T follicular helper cell (primary cell): ENCODE data around the gene TMPRSS15.
"Not testable (repeated sequence)": the region's sequence is repeated elsewhere in the genome, so short reads cannot be mapped to it uniquely, and the experiment has no call there.

Source experiments
- DNase-seq: peaks from one replicate; pipeline ENCODE4 v3.0.0-alpha.2; 2020; ENCODE audit warnings: low read depth
- total RNA-seq, 2 experiments: gene quantifications; one replicate each; lab custom pipeline; 2026; lab: John Stamatoyannopoulos, UW

The TMPRSS15 gene
- 0 reads per million in 2 experiments for total RNA-seq

DNA sequence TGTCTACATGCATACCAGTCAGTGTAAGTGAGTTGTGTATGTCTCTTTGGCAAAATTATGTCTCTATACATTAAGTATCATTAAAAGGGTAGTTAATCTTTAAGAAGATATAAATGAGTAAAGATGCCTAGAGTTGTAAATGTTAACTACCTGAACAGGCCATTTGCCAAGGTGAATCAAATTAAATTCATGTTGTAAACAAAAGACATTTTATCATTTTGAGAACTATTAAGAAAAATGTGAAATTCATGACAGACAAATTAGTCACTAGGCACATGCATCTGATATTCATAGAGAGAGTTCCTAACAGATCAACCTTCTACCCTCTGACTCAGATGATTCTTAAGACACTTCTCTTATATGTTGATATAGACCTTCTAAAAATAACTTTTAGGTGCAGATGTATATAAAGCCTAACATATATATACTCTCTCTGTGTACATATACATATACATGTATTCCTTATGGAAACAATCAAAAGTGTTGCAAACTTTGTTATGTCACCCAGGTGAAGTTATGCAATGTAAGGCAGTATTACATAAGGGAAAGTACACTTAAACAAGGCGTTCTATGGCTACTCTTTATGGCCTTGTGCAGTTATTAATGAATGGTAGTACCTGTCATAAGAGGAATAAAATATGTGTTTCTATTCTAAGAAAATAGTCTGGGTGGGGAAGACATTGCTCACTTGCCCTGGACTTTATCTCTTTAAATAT, at the start of gene TMPRSS15:
TSS of gene TMPRSS15 (minus strand) at position 51 of the 716 bp plus-strand sequence. CDS start 163 bp downstream, outside the sequence.
- DNase-seq = no peak

DNA sequence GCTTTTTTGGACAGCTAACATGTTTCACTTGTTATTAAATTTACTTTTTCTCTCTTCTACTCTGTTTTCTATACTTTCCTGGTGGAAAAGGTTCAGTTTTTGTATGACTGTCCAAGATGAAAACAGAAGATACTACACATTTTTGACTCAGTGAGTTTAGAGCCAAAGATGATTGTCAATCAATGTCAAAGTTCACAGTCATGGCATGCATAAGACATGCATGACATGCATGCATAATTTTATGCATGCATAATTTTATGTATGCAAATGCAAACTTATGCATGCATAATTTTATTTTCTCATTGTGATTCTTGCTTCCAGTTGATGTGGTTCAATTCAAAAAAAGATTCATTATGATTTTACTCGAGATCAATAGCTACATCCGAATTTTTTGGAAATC, 48.1 kb upstream of the TMPRSS15 start:
- no peak for DNase-seq

DNA sequence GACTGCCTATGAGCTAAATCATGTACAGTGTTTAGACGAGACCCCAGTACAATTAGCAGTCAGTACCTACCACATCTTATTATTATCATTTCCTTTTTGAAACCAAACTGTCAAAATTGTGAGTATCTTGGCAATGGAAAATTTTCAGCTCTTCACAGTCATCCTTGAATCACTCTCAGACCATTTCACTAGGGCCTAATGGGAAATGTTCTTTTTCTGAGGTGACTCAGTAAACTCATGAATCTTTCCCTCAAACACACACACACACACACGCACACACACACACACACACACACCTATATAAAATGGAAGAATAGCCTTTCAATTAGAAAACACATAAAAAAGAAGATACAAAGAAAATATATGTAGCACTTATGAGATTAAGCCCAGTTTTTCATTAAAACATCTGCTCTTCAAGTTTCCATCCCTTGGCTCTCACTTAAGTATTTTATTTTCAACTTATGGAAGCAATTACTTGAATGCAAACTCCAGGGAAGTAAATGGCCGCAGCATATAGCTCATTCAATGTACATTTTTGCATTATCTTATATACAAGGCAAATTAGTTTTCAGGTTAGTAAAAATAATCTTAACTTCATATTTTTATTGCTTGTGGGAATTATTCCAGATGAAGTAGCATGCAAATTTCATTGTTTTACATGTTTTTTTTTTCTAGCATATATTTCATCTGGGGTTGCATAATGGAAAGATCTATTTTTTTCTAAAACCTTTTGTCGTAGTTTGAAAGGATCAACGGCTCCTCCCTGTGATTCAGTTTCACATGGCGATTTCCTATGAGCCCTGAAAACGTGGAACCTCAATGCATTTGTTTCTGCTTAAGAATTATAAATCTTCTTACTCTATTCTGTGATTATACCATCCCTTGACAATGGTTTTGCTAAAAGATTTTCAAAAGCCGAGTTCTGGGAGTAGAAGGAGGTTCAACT, 46.3 kb upstream of the TMPRSS15 start:
- DNase-seq = no peak

DNA sequence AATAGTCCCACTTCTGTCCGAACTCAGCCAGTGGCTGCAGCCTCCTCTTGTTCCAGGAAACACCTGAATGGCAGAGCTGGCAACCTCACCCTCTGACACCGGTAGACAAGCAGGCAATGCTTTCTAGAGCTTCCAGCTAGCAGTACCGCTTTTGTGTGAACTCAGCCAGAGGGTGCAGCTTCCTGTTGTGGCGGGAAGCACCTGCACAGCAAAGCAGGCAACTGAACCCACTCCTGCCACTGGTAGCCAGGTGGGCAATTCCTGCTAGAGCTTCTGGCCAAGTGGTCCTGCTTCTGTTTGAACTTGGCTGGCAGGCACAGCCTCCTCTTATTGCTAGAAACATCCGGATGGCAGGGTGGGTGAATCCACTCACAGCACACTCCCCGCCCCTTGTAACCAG, 40.1 kb upstream of the TMPRSS15 start:
- no peak for DNase-seq

DNA sequence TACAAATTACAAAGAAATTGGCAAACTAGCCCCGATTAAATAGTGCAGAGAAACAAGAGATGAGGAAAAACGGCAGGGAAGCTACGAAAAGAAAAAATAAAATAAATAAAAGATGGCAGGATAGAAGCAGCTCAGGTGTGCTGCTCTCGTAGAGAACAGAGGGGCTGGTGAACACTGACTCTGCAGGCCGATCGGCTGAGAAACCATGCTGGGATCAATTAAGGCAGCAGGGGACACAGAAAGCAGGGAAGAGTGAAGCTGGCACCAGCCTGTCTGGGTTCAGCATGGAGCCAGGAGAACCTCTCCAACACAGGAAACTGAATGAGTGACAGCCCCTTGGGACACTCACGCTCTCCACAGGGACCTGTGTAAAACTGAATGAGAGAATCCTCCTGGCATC, 39.5 kb upstream of the TMPRSS15 start:
- no peak for DNase-seq

DNA sequence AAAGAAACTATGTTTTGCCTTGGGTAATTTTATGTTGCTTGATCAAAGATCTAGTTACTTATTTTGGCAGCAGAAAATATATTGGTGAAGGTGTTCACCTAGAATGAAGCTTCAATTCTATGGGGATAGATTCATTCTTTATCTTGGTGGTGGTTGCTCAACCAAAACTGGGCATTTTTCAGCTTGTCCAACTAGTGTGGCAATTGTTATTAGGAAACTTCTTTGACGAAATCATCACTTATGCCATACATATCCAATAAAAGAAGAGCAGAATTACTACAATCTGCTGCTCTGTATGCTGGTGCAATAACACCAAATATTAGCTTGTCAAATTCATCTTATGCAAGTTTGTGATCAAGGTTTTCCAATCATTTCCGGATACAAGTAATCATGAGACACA, 26.8 kb upstream of the TMPRSS15 start:
- no peak for DNase-seq

DNA sequence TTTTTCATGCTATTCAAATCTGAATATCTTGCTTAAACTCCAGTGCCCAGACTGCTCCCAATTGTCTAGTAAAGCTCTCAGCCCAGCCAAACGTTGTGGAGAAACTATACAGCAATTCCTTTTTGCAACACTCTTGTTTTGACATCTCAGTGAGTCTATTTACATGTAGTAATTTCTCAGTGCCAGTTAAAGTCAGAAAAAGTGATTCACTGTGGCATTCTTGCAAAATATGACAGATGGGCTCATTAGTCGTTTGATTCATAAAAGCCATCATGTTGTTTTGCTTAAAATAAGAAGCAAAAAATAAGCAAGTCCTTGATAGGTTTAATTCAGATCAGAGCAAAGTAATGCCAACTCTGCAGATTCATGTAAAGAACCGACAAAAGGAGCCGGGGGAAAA, 20.7 kb upstream of the TMPRSS15 start:
- no peak for DNase-seq

DNA sequence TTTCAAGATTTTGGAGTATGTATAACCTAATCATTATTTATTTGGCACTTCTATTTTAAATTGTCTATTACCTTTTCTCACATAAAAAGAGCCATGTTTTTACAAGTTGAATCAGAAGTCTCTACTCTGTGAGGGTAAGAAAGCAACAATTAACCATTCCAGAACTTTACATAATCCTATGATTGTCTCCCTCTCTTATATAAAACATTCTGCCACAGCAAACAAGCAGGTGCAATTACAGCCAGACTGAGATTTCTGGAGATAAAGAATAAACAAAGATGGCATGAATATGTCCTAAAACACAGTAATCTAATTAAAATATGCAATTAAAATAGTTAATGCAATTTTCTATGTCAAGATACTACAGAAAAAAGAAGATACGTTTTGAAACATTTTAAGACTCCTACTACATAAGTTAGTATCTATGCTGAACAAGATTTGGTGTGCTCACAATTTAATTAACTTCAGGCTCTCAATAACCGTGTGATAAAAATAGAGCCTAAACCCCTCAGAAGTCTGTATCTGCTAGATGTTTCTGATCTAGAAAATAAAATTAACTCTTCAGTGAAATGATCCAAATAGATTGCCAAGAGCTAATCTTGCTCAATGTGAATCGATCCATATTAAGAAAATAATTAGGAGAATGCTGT, 13.7 kb upstream of the TMPRSS15 start:
- no peak for DNase-seq

DNA sequence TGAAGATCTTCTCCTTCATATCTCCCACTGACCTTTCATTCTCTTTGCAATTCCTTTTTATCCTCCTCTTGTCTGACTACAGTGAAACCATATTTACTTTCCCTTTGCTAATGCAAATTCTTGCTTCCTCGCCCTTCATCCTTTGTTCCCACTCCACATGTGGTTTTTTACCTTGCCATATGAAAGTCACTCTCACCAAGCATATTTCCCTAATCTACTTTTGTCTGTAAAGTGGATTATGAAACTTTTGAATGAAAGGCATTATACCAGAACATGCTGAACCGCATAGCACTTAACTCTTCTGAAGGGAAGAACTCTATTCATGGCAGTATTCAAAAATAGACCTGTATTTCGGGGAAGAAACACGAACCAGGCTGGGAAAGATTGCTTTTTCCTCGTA, 8.0 kb upstream of the TMPRSS15 start:
- DNase-seq = no peak

DNA sequence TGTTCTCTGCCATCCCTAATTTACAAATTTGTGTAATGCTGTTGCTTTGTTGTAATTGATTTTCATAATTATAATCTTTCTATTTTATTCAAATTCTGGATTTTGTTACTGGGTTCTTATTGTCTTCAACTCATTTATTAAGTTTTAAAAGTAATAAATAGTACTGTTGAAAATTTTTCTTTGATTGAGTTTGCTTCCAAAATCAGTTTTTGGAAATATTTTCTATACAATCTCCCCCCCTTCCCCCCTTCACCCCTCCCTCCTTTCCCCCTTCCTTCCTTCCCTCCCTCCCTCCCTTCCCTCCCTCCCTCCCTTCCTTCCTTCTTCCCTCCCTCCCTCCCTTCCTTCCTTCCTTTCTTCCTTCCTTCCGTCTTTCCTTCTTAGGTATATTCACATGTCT, 6.0 kb upstream of the TMPRSS15 start:
- DNase-seq = no peak

DNA sequence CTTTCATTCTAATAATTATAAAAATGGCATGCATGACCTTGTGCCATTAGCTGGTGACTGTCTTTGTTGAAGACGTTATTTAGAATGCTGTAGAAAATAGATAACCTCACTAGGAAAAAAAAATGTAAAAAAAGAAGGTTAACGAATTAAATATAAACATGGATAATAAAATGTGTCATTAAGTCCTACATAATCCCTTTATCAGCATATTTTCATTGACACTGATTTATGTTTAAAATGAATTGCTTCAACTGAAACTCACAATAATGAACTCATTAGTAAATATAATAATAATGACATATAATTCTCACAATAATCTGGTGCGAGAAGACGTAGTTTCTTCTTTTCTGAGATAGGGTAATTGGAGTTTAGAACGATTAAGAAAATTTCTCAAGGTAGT, 4.7 kb downstream of the TMPRSS15 start:
- no peak for DNase-seq

DNA sequence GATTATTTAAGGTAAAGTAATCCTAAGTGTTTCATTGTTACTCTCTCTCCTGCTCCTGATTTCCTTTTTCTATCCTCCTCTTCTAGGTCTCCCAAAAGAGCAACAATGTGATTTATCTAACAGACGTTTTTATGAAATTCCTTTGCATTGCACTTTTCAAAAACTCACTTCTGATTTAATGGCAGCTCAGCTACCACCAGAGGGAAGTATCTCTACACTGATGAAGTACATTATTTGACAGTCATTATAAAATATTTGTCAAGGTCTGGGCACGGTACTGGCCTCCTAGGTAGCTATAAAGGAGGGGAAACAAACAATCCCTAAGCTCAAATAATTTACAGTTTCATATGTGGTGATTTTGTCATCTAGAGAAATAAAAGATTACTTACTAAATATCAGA, 15.6 kb downstream of the TMPRSS15 start:
- no peak for DNase-seq

DNA sequence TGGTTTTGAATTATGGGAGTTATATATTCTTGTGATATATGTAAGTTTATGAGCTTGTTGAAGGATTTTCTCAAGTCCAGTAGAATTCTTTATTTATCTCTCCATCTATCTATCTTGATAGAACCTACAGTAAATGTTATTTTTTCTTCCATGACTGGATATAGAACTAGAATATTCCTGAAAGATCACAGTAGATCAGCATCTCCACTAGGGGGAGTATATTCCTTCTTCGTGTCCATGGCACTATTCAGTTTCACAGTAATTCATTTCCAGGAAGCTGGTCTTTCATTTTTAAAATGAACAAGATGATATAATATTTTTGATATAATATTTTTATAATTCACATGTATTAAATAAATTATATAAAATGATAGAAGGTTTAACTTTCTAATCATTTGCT, 18.8 kb downstream of the TMPRSS15 start:
- DNase-seq = no peak

DNA sequence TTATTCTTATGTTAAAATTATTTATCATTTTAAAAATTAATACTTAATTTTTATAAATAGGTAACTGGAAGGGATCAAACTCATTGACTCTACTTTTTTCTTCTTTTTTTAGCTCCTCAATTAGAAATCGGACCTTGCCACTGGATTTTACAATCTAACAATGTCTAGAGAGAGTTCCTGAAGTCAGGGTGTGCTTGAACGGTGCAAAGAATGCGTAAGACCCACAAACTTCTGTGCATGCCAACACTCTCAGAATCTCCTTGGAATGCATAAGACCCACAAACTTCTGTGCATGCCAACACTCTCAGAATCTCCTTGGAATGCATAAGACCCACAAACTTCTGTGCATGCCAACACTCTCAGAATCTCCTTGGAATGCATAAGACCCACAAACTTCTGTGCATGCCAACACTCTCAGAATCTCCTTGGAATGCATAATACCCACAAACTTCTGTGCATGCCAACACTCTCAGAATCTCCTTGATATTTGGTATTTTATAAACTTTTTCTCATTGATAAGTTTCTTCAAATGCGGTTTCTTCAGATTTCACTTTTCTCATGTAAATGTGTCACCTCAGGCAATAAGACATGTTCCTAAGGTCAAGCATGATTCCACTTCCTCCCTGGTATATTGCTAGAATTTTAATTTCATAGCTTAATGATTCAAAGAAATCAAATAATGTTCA, 20.5 kb downstream of the TMPRSS15 start:
- not testable (repeated sequence) for DNase-seq

DNA sequence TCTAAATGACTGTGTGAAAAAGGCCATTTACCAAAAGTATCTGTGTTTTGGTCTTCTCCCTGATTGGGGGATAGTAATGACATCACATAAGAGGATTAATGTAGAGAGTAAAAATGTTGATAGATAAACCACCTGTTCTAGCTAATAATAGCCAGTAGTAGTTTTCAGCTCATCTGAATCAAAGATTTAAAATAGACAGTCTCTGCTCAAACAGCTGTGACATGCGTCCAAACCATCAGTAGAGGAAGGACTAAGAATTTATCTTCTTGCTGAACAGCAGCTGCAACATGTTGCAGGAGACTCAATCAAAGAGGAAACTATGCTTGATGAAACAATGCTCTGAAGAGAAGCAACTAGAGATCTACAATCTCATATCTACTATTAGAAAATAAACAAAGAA, 21.4 kb downstream of the TMPRSS15 start:
- DNase-seq = no peak

DNA sequence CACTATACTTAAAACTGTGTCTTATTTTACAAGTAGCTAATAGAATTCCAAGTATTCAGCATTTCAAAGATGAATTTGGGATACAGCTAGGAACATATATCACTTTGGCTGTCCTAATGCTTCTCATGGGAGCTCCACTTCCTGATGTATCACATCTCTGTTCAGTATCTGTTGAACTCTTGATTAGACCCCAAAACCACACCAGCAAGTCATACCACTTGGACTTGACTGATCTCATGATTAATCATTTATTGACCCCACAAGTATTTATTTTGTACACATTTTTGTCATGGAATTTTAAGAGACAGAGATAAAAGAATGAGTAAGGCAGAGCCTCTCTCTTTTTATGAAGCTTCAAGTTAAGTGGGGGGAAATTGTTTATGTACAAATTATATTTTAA, 30.0 kb downstream of the TMPRSS15 start:
- no peak for DNase-seq

DNA sequence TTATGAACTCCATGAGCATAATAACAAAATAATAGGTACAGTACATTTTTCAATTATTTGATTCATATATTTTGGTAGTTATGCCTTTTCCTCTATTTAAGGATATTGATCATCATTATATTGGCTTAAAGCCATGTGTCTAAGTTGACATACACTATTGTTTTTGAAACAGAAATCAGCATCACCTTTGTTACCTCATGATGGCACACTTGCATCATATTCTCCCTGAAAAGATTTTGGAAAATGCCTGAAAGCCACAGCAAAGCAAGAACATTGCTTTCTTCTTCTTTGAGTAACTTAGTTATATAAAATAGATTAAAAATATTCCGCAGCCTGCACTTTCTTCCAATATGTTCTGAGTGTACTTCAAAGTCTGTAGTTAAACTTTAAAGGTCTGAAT, 33.3 kb downstream of the TMPRSS15 start:
- no peak for DNase-seq

DNA sequence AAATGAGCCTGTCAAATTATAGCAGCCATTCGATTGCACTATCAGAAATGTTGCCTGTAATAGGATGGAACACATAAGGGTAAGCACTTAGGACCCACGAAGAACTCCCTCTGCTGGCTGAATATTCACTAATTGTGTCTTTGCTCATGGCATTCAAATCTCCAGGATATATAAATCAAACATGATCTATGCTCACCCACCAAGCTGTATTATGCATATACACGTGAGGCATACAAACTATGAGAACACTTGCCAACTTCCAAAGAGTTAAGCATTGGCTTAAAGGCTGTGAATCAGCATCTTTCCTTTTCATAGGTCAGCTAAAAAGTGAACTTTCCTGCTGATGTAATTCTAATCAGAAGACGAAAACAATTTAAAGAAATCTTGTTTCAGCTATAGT, 34.5 kb downstream of the TMPRSS15 start:
- DNase-seq = no peak

DNA sequence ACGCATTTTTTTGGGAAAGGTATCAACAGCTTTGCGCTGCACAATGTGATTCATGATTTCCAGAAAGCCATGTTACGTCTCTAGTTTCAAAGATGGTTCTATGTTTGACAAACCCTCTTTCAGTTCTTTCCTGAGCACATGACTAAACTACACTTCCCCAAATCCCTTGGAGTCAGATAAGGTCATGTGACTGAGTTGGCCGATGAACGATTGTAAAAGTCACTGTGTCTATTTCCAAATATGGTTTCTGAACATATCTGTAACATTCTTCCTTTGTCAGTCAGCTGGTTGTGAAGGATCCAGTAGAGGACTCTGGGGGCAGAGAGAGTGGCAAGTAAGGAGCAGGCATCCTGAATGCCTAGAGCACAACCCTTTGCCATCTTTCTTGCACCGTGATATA, 35.4 kb downstream of the TMPRSS15 start:
- DNase-seq = no peak

DNA sequence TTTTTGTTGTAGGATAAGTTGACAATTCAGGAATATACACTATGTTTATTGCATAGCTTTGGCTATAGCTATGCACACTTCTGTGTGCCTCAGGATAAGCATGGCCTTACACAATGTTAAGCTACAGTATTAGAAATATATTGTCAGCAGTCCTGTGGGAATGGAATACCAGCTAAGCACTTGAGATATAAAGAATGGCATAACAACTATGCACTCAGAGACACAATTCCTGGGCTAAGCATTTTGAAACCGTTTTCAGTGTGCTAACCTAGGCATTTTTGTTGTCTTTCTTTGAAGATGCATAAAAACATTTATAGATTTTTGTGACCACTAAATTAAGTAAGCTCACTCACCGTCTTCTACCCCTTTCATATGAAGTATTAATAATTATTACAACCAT, 46.8 kb downstream of the TMPRSS15 start:
- DNase-seq = no peak

DNA sequence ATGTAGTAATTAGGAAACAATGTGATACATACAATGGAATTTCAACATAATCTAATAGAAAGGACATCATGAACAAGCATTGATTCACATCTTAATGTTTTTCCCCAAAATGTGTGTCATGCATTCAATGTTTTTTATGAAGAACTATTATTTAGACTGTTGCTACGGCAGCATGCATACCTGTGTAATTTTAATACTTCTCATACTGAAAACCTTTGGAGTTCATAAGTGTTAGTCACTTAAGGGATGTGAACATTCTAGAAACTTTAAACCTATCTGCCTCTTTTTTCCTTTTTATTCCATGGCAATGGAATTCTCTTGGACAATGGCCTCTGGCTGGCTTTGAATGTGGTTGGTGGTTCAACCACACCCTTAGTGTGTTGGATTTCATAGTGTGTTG, 48.6 kb downstream of the TMPRSS15 start:
- DNase-seq = no peak

DNA sequence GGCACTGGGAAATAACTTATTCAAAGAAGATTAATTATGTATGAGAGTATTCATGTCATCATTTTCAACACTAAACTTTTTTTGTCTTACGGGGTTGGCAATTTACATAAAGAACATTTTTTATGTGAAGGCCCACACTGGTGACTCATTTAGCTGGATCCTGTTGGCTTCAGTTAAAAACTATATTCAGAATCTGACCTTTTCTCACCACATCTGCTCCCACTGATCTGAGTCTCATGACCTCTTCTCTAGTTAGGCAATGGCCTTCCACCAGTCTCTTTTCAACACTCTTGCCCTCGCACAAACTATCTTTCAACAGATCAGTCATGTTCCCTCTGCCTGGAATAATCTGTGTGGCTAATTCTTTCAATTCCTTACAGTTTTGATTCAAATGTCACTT, 53.4 kb downstream of the TMPRSS15 start:
- no peak for DNase-seq
